HG02852 (cell line): ENCODE data around the gene TUT4.

Source experiments
- ATAC-seq: cut with Tn5 transposase; IDR thresholded peaks from one replicate; pipeline ENCODE4 v1.9.1; 2021; ENCODE audit warnings: mild to moderate bottlenecking, moderate library complexity; ENCODE audit not compliant: unreplicated experiment

TUT4 gene

DNA sequence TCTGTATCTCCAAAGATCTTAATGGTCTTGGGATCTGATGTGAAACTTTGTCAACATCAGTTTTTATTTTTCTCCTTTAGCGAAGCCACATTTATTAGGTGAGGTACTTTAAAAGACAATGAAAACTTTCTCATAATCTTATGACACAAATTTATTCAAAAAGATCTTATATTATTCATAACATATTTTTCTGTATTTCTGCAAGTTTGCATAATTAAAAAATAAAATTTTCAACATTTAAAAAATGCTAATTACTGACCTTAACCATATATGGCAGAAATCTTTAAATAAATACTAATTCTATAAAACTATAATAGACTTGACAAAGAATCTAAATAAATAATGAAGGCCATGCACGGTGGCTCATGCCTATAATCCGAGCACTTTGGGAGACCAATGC is 75.9 kb downstream of the TUT4 start:
- no peak for ATAC-seq

DNA sequence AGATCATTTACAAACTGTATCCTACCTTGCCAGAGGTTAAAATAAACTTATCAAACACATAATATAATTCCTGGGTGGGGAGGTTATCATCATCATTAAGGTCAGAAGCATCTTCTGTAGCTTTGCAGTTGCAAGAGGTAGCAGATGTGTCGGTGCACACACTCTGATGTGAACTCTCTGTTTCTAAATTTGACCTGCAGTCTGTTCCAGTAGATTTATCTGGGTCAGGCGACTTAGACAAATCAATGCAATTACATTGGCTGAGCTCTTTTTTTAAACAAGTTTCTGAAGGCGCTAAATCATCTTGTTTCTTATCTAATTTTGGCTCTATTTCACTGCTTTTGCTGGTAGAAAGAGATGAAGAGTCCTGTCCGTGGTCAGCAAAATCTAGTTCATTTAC is 78.1 kb downstream of the TUT4 start:
- no peak for ATAC-seq

DNA sequence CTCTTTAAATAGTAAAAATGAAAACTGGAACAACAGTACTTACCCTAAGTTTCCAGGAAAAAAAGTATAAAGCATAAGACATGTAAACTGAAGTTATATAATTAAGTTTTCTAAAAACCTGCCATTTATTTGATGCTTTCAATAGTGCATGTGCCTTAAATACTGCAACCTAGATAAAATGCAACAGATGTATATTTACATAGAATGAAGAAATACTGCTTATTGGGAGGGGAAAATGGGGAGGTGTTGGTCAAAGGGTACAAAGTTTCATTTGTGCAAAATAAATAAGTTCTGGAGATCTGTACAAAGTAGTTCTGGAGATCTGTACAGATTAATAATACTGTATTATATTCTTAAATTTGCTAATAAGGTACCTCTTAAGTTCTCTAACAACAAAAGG is 79.9 kb downstream of the TUT4 start:
- no peak for ATAC-seq

DNA sequence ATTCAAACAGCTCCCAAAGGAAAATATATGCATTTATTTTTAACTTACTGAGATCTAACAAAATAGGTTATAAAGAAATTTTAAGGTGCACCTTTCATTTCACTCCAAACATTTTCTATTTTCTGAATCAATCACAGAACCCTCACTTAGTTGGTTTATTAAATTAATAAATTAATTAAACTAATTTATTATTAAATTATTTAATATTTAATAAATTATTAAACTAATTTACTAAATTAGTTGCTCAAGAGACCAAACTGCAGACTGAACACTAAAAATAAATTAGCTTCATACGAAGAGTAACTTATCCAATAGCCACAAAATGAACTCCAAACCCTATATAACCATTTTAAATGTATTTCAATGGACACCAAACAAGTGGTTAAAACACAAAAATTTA is 80.5 kb downstream of the TUT4 start:
- no peak for ATAC-seq

DNA sequence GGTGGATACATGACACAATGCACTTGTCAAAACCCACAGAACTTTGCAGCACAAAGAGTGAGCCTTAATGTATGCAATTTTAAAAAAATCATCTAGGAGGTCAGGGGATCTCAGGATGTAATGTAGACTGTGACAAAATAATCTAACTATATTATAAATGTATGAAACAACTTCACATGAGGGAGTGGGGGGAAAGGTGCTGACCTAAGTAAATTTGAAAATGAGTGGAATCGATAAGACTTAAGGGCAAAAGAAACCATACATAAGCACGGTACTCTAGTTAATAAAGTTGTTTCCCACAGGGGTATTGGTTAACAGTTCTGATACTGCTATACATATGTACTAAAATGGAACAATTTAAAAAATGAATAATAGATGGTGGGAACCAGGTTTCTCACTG is 83.8 kb downstream of the TUT4 start:
- ATAC-seq = no peak

DNA sequence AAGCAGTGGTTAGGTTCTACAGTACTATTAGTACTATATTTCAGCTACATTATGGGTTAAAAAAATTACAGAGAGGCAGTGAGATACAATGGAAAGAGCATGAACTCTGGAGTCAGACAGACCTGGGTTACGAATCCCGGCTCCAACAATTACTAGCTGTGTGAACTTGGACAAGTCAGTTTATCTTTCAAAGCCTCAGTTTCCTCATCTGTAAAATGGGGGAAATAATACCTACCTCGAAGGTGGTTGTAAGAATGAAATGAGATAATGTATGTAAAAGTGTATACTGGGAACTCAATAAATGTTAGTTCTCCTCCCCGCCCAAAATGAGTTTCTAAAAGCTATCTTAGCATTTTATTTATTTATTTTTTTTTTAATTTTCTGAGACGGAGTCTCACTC is 89.0 kb downstream of the TUT4 start:
- no peak for ATAC-seq

DNA sequence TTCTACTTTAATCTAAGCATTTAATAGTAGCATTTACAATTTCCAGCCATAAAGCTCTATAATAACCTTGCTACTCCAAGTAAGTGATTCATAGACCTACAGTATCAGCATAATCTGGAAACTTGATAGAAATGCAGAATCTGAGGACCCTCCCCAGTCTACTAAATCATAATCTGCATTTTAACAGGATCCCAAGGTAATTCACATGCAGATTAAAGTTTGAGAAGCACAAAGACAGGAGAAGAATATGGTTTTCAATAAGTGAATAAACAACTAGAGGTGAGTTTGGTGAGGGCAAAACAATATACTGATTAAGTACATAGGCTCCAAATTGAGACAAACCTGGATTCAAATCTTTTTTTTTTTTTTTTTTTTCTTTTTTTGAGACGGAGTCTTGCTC is 91.1 kb downstream of the TUT4 start:
- ATAC-seq = no peak

DNA sequence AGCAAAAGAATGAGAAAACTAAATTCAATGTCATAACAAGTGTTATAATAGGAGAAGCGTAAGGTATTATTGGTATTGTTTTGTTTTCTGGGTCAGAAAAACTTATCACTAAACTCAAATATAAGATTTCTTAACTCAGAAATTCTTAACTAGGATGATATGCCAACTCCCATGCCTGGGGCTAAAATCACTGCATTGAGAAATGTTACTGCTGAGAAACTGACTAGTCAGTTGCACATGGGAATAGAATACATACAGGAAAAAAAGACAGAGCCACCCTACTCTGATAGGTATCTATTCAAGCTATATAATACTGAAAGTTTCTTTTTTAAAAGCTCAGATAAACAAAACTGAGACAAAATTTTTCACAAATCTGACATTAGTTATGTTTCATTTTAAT is 92.2 kb downstream of the TUT4 start:
- no peak for ATAC-seq

DNA sequence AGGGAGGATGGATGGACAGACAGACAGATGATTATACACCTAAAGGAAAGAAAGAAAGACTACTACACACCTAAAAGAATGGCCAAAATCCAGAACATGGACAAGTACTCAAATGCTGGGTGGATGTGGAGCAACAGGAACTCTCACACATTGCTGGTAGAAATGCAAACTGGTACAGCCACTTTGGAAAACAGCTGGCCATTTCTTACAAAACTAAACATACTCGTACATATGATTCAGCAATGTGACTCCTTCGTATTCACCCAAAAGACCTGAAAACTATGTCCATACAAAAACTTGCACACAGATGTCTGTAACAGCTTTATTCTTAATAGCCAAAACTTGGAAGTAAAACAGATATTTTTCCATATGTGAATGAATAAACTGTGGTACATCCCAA is 97.2 kb downstream of the TUT4 start:
- ATAC-seq = no peak

DNA sequence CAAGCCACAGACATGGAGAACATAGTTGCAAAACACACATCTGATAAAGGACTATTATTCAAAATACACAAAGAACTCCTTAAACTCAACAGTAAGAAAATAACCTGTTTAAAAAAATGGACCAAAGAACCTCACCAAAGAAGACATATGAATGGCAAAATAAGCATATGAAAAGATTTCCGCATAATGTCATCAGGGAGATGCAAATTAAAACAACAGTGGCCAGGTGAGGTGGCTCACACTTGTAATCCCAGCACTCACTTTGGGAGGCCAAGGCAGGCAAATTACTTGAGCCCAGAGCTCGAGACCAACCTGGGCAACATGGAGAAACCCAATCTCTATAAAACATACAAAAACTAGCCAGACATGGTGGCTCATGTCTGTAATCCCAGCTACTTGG is 98.1 kb downstream of the TUT4 start:
- no peak for ATAC-seq

DNA sequence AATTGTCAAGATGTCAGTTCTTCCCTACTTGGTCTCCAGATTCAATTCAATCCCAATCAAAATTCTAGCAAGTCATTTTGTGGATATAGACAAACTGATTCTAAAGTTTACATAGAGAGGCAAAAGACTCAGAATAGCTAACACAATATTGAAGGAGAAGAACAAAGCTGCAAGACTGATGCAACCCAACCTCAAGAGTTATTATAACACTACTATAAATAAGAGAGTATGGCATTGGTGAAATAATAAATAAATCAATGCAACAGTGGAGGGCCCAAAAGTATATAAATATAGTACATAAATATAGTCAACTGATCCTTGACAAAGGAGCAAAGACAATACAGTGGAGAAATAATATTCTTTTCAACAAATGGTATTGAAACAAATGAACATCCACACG is 98.8 kb downstream of the TUT4 start:
- no peak for ATAC-seq

DNA sequence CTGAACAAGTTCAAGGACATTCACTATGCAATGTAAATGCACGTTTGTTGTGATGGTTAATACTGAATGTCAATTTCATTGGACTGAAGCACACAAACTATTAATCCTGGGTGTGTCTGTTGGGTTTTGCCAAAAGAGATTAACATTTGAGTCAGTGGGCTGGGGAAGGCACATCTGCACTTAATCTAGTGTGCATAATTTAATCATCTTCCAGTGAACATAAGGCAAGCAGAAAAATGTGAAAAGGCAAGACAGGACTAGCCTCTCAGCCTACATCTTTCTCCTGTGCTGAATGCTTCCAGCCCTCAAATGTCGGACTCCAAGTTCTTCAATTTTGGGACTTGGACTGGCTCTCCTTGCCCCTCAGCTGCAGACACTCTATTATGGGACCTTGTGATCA is 108.4 kb downstream of the TUT4 start:
- no peak for ATAC-seq

DNA sequence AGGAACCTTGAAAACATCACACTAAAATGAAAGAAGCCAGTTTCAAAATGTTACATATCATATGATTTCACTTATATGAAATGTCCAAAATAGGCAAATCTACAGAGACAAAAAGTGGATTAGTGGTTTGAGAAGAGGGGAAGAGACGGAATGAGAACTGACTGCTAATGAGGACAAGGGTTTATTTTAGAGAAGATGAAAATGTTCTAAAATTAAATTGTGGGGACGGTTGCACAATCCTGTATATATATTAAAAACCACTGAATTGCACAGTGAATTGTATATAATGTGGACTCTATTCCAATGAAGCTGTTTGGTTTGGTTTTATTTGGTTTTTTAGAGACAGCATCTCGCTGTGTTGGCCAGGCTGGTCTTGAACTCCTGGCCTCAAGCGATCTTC is 112.9 kb downstream of the TUT4 start:
- no peak for ATAC-seq

DNA sequence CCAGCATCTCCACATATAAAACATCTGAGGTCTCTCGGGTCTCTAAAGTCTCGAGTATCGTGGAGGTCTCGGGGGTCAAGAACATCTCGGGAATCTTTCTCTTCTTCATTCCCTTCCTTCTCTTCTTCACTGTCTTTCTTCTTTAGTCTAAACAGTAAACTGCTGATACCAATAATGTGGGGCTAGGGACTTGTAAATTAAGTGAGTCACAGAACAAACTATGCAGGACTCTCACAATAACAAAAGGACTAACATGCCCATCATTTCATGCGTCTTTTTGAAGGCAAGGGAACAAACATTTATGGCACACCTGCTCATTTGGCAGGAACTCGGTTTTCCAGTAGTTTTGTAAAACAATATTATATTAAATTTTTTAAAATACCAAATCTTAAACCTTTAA is 116.1 kb downstream of the TUT4 start:
- no peak for ATAC-seq

DNA sequence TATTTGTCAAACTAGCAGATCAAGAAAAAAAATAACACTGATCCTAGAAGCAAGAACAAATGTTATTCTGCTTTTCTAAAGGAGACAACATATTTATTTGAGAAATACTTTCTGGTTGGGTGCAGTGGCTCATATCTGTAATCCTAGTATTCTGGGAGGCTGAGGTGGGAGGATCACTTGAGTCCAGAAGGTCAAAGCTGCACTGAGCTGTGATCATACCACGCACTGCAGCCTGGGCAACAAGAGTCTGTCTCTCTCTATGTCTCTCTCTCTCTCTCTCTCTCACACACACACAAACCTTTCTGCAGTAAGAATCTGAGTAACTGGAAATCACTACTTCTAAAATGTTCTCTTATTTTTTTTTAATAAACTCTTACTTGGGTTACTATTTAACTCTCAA is 117.2 kb downstream of the TUT4 start:
- ATAC-seq = no peak

DNA sequence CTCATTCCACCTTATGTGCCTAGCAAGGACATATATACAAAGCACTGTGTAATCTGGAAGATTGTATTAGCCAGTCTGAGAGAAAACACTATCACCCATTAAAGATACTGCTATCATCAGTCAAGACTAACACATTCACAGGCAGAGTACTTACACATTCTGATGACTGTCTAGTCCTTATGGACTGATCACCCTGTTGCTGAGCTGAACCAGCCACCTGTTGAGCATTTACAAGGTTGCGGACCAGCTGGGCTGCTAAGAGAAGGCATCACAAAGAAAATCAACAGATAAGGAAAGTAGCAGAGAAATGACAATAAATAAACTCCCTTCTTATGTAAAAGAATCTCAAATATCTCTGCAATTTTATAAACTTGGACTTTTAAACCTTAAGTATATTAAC is 117.7 kb downstream of the TUT4 start:
- no peak for ATAC-seq

DNA sequence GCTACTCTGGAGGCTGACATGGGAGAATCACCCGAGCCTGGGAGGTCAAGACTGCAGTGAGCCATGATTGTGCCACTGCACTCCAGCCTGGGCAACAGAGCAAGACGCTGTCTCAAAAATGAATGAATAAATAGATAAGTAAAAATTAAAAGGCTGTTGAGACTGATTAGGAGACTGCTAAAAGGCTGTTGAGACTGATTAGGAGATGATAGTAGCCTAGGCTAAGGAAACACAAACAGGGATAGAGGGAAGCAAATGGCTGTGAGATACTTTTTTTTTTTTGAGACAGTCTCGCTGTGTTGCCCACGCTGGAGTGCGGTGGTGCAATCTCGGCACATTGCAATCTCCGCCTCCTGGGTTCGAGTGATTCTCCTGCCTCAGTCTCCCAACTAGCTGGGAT is 120.1 kb downstream of the TUT4 start:
- ATAC-seq = no peak

DNA sequence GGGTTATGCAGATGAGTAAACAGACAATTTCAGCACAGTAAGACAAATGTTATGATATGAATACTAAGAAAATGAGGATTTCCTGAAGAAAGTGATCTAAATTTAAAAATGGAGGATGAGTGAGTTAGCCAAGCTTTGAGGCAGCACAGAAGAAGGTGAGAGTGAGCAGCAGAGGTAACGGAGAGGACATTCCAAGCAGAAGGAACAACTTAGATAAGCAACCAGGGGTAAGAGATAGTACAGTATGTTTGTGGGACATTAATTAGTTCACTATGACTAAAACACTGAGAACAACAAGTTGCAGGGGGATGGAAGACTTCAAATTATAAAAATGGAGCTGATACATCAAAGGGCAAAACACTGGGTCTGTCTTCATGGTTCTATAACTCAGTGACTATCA is 125.7 kb downstream of the TUT4 start:
- no peak for ATAC-seq

DNA sequence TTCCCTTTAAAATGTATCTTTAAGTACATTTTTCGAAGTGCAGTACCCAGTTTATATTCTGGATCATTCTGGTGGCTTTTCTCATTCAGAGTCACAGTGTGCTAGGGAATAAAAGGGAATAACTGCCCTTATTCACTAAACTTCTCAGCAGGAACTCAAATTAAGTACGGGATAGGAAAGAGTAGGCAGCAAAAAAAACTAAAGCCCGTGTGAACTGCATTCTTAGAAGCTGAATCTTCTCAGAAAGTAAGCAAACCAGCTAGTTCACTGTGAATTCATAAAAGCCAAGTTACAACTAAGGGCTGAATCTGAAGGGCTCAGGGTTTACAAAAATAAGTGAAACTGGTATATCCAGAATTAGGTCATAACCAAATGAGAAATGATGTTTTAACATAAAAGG is 126.5 kb downstream of the TUT4 start:
- no peak for ATAC-seq

DNA sequence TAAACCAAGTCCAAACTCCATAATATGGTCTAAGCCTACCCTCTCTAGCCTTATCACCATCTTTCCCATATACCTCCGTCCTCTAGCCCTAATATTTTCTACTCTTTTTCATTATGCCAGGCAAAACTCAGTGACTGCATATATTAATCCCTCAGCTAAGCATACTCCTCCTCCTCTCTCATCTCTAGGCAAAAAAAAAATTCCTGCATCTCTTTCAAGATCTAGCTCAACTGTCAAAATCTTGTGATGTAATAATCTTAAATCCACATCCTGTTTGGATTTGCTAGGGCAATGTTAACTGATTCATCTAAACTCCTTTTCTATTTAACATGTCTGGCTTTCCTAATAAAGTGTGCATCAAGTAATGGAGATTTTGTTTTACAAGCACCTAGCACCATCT is 128.1 kb downstream of the TUT4 start:
- ATAC-seq = no peak

DNA sequence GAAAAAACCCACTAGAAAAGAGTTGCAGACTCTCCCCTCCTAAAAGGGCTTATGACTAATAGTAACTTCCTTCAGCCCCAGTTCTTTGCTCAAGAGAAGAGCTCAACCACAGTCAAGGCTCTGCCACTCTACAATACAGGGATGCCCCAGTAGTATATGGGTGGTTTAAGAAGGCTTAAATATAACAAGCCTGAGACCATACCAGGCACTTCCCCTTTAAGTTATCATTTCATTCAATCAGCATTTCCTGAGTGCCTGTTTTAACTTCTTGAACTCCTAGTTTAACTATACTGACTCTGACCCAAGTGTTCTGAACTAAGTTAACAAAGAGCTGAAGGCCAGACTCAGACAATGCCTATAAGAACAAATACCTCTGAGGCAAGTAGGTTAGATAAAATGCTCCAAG is 128.7 kb downstream of the TUT4 start:
- no peak for ATAC-seq

DNA sequence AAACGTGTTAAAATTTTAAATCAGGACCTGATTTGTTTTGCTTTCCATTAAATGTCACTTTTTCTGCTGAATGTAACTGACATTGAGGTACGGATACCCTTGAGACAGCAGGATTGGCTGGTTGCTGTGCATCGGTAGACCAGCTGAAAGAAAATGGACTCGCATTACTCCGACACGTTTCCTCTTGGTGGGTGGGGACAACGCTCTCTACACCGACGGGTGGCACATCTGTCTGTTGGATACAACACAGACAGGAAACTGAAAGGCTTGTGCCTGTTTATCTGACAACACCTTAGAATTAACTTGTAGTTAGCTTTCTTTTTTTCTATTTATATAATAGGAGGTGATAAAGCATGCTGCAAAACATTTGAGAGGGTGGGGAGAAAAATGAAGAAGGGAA is 129.1 kb downstream of the TUT4 start:
- no peak for ATAC-seq

DNA sequence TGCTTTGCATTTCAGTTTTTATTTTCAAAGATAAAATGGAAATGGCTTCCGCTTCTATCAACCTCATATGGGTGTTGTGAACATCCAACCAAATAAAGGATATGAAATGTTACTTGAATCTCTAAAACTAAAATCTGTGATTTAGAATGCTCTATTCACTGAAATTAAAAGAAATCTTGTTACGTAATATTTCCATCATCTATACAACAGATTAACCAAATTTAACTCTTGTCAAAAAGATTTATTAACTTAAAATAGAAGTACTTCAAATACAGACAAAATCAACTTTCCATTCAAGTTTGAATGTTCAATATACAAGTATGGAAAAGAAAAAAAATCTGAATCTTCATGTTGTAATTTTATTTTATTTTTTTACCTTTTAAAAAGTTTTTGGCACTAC is 129.8 kb downstream of the TUT4 start:
- ATAC-seq = no peak

DNA sequence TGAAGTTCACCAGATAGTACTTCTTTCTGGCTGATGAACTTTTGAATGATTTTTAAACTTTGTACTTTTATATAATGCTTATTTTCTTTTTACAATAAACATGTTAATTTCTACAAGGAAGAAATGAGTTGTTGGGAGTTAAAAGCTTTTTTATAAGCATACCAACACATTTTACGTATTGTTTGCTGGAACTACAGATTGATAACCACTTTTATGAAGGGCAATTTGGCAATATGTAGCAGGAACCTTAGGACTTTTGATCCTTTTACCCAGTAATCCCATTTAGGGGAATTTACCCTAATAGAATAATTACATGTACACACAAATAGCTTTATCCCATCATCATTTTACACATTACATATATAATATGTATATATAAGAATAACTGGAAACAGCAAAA is 132.2 kb downstream of the TUT4 start:
- ATAC-seq = no peak
